Gastroesophageal sphincter (tissue), 4 donors: ENCODE results near the gene KCNQ1OT1. TPM values are rescaled to one million over a fixed set of nuclear protein-coding genes. Genes with fewer than 3 reads are reported as not detected.

Experiments used
- ATAC-seq: fragments of 150-250 bp; one replicate; pipeline ENCODE4 v1.9.1; 2016; ENCODE audit warnings: mild to moderate bottlenecking, moderate library complexity
- H3K27ac ChIP-seq, 4 donors: fragments of 200-600 bp; sonication (generic) in 3 of 4; 1 replicate in 3 of 4; 2 replicates in 1 of 4; pipeline ENCODE4 v1.5.1; 2016 to 2019
- H3K27me3 ChIP-seq: fragments of 200-600 bp; sonication (generic); one replicate; pipeline ENCODE4 v1.5.1; 2019
- H3K36me3 ChIP-seq, 2 donors: fragments of 200-600 bp; sonication (generic); one replicate each; pipeline ENCODE4 v1.5.1; 2019; ENCODE audit warnings: control low read depth in 1 of 2
- H3K4me1 ChIP-seq, 3 donors: fragments of 200-600 bp; sonication (generic); 1 replicate in 2 of 3; 2 replicates in 1 of 3; pipeline ENCODE4 v1.5.1; 2016 to 2019; ENCODE audit warnings: control low read depth in 2 of 3
- H3K4me3 ChIP-seq, 2 donors: fragments of 200-600 bp; sonication (generic); one replicate each; pipeline ENCODE4 v1.5.1; 2019; ENCODE audit warnings: mild to moderate bottlenecking in 1 of 2, moderate library complexity in 1 of 2
- H3K9me3 ChIP-seq, 3 donors: fragments of 200-600 bp; sonication (generic); one replicate each; pipeline ENCODE4 v1.5.1; 2017 to 2019; ENCODE audit warnings: control low read depth in 2 of 3
- CTCF ChIP-seq, 4 experiments: fragments of 200-600 bp in 2 of 4; fragments of 450-650 bp in 2 of 4; sonication (generic) in 1 of 4; IDR thresholded peaks; one replicate each; pipeline ENCODE4 v1.5.1; 2017 to 2019; ENCODE audit warnings: antibody characterized with exemption in 4 of 4, mild to moderate bottlenecking in 2 of 4, moderate library complexity in 2 of 4
- EP300 ChIP-seq: sonication (generic); formaldehyde crosslinking; IDR thresholded peaks from one replicate; pipeline ENCODE4 v1.6.1; 2017; ENCODE audit warnings: antibody characterized with exemption, mild to moderate bottlenecking
- POLR2A ChIP-seq, 2 donors: fragments of 450-650 bp; IDR thresholded peaks; one replicate each; pipeline ENCODE4 v1.6.1; 2017; ENCODE audit warnings: antibody characterized with exemption in 2 of 2, mild to moderate bottlenecking in 2 of 2, moderate library complexity in 1 of 2
- POLR2AphosphoS5 ChIP-seq: sonication (generic); formaldehyde crosslinking; IDR thresholded peaks from one replicate; pipeline ENCODE4 v1.6.1; 2017; ENCODE audit warnings: antibody characterized with exemption
- WGBS, 2 donors: methylation state at CpG; one replicate each; pipeline ENCODE4 v1.1.5; 2018; ENCODE audit warnings: low coverage in 1 of 2; 5-methylcytosine and 5-hydroxymethylcytosine counted together
- small RNA-seq, 4 donors: library from RNA; depleted of rRNA; stranded (forward); fragments of <200 nt; gene quantifications; one replicate each; pipeline ENCODE3, GENCODE V24; 2016
- total RNA-seq, 4 donors: library from RNA; depleted of rRNA; stranded (reverse); fragments of >200 nt; gene quantifications; one replicate each; pipeline ENCODE4 v1.1.0, GENCODE V29; 2016

The KCNQ1OT1 gene
- total RNA-seq, 4 donors from 2014 or later, result 0.52 to 3.3 (median 1.4) TPM

DNA sequence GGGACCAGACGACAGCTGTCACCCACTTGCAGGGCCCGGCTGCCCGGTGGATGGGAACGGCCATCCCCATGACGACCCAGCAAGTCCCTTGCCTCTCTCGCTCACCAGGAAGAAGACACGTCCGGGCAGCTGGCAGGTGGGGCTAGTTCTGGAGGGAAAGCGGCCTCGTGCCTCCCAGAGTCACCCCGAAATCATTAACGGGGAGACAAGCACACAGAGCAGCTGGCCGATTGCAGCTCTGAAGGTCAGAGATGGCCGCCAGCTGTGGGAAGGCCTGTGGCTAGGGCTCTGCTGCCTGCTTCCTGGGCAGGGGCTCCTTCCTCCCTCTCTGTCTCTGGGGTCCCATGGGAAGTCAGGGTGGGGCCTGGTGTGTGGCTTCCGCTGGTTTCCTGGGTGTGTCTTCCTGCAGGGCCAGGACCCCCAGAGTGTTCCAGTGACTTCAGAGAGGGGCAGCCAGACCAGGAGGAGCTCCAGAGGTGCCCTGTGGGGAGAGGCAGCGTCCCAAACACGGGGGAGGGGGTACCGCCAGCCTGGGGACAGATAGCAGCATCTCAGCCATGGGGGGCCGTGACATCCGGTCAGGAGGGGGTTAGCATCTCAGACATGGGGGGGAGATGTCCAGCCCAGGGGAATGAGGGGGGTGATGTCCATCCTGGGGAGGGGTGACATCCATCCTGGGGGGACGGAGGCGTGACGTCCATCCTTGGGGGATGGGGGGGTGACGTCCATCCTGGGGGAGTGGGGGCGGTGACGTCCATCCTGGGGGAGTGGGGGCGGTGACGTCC, 140.1 kb downstream of the KCNQ1OT1 start:
- Histone ChIP-seq H3K27me3 (no peaks in the 10 kb centered on the region), H3K27ac (no peak overlapping the region), H3K36me3 (no peaks in the 10 kb centered on the region), H3K4me3 (no peak overlapping the region), H3K4me1 (no peaks in the 10 kb centered on the region), H3K9me3 (no peaks in the 10 kb centered on the region)
- 87 to 100% methylated on average over 1 to 3 of the region's 28 CpGs for WGBS, 2 donors
- ATAC-seq, result no peak
- no peak for TF ChIP-seq POLR2AphosphoS5
- no peak for TF ChIP-seq POLR2A (IDR thresholded peaks at IDR 0.05)

DNA sequence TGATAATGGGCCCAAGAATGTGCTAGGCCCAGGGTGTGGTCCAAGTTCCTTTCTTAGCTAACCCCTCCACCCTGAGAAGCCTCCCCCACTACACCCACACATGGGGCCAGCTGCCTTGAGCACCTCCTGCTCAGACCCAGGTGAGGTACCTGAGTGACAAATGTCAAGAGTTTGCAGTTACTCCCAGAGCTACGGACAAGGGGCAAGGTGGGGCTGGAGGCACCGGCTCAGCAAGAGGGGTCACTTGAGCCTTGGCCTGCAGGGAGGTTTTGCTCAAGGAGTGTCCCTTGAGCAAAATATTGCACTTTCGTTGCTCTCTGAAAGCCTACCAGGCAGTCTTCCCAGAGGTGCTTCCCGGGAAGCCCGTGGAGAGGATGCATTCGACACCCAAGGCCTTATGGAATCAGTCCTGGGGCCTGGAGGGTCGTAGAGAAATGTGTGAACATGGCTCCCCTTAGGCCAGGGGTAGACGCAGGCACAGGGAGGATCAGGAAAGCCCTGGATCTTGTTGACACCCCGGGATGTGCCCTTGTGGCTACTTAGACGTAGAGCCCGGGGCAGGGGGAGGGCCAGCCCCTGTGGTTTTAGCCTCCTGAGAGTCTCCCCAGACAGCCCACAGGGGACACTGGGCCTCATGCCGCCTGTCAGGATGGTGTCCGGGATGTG, 140.8 kb downstream of the KCNQ1OT1 start:
- Histone ChIP-seq H3K36me3 (no peaks in the 10 kb centered on the region), H3K9me3 (no peaks in the 10 kb centered on the region), H3K4me3 (no peak overlapping the region), H3K27me3 (no peaks in the 10 kb centered on the region), H3K27ac (no peak overlapping the region), H3K4me1 (no peaks in the 10 kb centered on the region)
- no peak for ATAC-seq
- WGBS, 2 donors, result no CpG with 5 or more reads among the region's 13 CpGs
- TF ChIP-seq POLR2A (IDR thresholded peaks at IDR 0.05), result no peak

GRCh38 chr11:2558397-2558796, 141.4 kb downstream of the KCNQ1OT1 start:
- TF ChIP-seq POLR2A (IDR thresholded peaks at IDR 0.05) (no peak), EP300 (no peak), POLR2AphosphoS5 (no peak), CTCF (IDR thresholded peaks at IDR 0.05) (no peak)
- Histone ChIP-seq H3K9me3 (no peaks in the 10 kb centered on the region), H3K27me3 (no peaks in the 10 kb centered on the region), H3K4me1 (no peaks in the 10 kb centered on the region), H3K27ac (no peak overlapping the region), H3K36me3 (no peaks in the 10 kb centered on the region), H3K4me3 (no peak overlapping the region)
- ATAC-seq, result no peak
- WGBS, 2 donors, result 100% methylated on average over 1 of the region's 17 CpGs; no CpG with 5 or more reads in 1 of the 2 donors

Small RNA genes within 50 kb of the gene (small RNA-seq; reads per million reads assigned to genes)
- 0 reads per million in 4 donors for gene RF01947
- gene RF01948, result 0 reads per million in 4 donors
- 0 reads per million in 4 donors for gene RF01950

Other genes starting within 250 kb of the KCNQ1OT1 start
- 100 to 1,000 TPM in 2 of 4 donors, 10 to 100 TPM in 2; 87.0 to 201 (median 121) TPM for gene CDKN1C, start 185.8 kb upstream of the KCNQ1OT1 start, total RNA-seq
- gene PHLDA2, start 229.4 kb upstream of the KCNQ1OT1 start, total RNA-seq, result 1 to 10 TPM in 2 of 4 donors, under 1 TPM in 1, not detected in 1; 0.82 to 5.0 (median 1.9) TPM